Posterior vena cava (tissue), 2 donors: Measurements from ENCODE around the gene SAFB. TPM values are rescaled to one million over a fixed set of nuclear protein-coding genes. Genes with fewer than 3 reads are reported as not detected.

Experiments used
- DNase-seq: peaks from one replicate; pipeline ENCODE4 v3.0.0-alpha.2; 2020; ENCODE audit warnings: low spot score
- intact Hi-C, 2 donors: fragments of 100-400 bp; cut with DNase I; formaldehyde crosslinking; loops; one replicate each; pipeline versions ENCODE4 v1.14.1 to v1.14.2; 2022 to 2023
- long read RNA-seq, 2 donors: library from polyadenylated mRNA; unstranded; transcript quantifications; one replicate each; pipeline ENCODE4 v2.0.0, GENCODE V29; 2020 to 2021
- total RNA-seq, 2 donors: library from RNA; stranded (reverse); fragmentation: NEBNext Ultra II Directional; extraction: Animal tissue kit (Norgen Biotek cat#: 25700); gene quantifications; one replicate each; pipeline ENCODE4 v1.2.1, GENCODE V29; 2021
- donor health status: DM: yes; HTN: yes; CAD: no.
- donor health status: DM: yes; HTN: yes; CAD: no.

The SAFB gene
- total RNA-seq: 10 to 100 TPM; 49.4 to 50.5 TPM
- long read RNA-seq, donor 1, transcript SAFB-205 (21 exons, 2,842 nt): minor isoform, 7 of 27 reads
- long read RNA-seq, donor 1, transcript SAFB-211 (21 exons, 3,014 nt): major isoform, 8 of 27 reads
- long read RNA-seq, donor 1, partial matches to known transcripts: 5 of 27 reads
- long read RNA-seq, donor 1, other reads (novel, unspliced or antisense): 7 of 27 reads
- long read RNA-seq, donor 2, transcript SAFB-211 (21 exons, 3,014 nt): major isoform, 35 of 114 reads
- long read RNA-seq, donor 2, transcript SAFB-201 (21 exons, 3,042 nt): minor isoform, 8 of 114 reads
- long read RNA-seq, donor 2, transcript SAFB-205 (21 exons, 2,842 nt): minor isoform, 15 of 114 reads
- long read RNA-seq, donor 2, partial matches to known transcripts: 34 of 114 reads
- long read RNA-seq, donor 2, other reads (novel, unspliced or antisense): 22 of 114 reads

- peak; percentile 100 for DNase-seq
- intact Hi-C loops: no loop called here
These were observed at the start of gene SAFB, which contains the start of gene SAFB2 for GRCh38 chr19:5622465-5623396. TSS of gene SAFB (plus strand) at chr19:5623083. CDS start at chr19:5623206, 123 bp downstream. TSS of gene SAFB2 (minus strand) at chr19:5622776. CDS start at chr19:5622715, 61 bp downstream.

DNA sequence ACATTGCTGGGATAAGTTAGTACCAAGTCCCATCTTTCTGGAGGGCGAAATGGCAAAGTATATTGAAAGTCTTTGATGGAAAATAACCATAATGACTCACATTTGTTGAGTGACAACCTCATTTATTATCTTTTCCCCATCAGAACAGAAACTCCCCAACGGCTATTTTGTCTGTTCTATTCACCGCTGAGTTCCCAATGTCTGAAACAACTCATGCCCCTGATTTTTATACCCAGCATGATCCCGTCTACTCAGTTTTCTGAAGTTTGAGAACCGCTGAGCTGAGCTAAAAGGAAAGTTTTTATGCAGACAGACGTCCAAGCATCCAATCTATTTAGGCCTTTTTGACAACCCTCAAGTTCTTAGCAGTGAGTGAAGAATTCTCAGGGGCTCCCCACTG, 47.3 kb upstream of the SAFB start:
- intact Hi-C loops: no loop called here
- DNase-seq: no peak

DNA sequence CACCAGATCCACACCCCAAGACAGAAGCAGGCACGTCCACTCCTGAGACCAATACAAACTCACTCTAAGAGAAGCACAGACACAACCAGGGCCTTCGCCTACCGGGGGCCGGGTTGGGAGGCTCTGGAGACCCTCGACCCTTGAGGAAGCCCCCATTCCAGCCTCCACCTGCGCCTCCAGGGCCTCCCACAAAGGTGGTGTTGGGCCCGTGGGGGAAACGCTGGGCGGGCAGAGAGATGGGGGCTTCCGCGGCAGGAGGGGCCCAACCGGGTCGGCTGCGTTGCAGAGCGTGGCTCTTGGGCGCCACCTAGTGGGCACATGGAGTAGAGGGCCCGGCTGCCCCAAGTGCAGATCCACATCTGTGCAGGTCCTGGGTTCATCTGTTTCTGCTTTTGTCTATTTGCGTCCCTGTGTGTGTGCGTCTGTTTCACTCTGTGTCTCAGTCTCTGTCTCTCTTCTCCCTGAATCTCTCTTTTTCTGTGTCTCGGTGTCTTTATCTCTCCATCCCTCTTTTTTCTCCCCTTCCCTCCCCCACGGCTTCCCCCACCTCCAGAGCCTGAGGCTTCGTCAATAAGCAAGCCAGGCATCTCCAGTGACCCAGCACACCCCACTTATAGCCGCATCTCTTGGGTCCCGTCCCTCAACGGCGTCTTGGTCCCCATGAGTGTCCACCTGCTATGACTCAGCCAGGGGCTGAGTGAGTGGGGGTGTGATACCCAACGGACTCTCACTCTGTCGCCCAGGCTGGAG, 44.6 kb upstream of the SAFB start:
- peak; percentile 89 for DNase-seq
- intact Hi-C loops: no loop called here

- intact Hi-C loops: no loop called here
- no peak for DNase-seq
These were observed 43.6 kb upstream of the SAFB start for GRCh38 chr19:5579286-5579685.

- no peak for DNase-seq
These were observed 43.2 kb upstream of the SAFB start for GRCh38 chr19:5579697-5580096.

DNA sequence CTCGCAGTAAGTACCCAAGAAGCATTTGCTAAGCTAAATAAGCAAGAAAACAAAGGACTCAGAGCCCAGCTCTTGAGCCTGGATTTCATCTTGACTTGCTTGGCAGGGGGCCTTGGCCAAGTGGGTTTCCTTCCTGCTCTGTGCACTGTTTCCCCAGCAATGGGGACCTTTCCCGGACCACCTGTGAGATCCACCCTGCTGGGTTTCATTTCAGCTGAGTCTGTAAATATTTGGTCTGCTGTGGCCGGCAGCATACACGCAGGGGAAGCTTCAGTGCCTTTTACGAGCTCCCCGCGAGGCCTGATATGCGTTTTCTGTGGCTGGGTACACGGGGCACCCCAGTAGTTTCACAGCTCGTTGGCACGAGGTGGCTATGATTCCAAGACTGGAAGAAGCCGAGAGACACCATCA, 42.7 kb upstream of the SAFB start:
- DNase-seq: no peak
- intact Hi-C loops: loop anchor here in 1 of 2 donors (10.0 kb wide), 2 partner anchors 435 to 535 kb away; no protein-coding TSS in a partner anchor

More at GRCh38 chr19:5579697-5580096, 43.2 kb upstream of the SAFB start:
- intact Hi-C loops: loop anchor here in 1 of 2 donors (10.0 kb wide), 2 partner anchors 435 to 535 kb away; no protein-coding TSS in a partner anchor

GRCh38 chr19:5585461-5586299, 37.2 kb upstream of the SAFB start:
- intact Hi-C loops: loop anchor here in 1 of 2 donors (10.0 kb wide), 2 partner anchors 441 to 541 kb away; no protein-coding TSS in a partner anchor
- DNase-seq: peak; percentile 83

DNA sequence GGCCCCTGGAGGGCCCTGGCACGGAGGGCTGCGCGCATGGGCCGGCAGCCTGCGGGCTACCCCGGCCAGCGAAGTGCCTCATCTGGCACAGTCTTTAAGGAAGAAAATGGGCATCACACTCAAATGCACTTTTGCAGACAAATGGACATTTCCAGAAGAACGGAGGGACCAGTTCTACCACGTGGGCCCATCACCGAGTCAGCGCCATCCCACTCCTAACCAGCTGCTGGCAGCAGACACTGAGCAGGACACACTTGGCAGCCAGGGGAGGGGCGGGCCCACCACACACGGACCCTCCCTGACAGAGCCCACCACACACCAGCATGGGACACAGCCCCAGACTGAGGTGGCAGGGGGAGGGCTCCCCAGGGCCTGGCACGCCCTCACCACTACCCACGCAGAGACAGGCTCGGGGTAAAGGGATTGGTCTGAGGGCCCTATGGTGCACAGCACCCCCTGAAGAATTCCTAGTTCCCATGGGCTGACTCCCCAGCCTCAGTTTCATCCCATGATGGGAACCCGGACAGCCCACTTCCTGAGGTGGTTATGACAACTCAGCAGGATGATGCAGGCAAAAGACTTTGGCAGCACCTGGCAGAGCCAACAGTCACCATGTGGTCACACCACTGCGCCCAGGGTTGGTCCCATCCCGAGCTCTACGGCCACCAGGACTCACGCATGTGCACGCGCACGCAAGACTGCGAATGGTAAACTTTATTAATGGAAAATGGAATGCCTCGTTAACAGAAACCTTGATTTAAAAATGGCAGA, 36.4 kb upstream of the SAFB start:
- peak; percentile 68 for DNase-seq
- intact Hi-C loops: loop anchor here in 1 of 2 donors (10.0 kb wide), 2 partner anchors 442 to 542 kb away; no protein-coding TSS in a partner anchor

- intact Hi-C loops: loop anchor here in 1 of 2 donors (10.0 kb wide), 2 partner anchors 442 to 542 kb away; no protein-coding TSS in a partner anchor
- peak; percentile 65 for DNase-seq
These were observed 35.8 kb upstream of the SAFB start for GRCh38 chr19:5587071-5587455.

DNA sequence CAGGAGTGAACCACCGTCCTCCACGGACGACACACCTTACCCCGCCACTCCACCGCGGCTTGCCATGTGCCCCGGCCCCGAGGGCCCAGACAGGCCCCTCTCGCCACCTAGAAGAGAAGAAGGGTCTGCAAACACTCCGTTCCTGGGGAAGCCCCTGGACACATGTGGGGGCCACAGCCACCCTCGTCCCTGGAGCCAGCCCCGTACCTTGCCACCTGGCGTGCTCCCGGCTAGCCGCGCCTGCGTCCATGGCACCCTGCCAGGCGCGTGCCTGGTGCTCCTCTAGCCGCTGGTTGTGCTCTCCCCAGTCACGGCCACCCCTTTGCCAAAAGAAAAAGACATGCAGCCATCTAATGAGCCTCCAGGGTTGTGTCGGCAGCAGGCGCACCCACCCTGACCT, 35.2 kb upstream of the SAFB start:
- intact Hi-C loops: loop anchor here in 1 of 2 donors (10.0 kb wide), 2 partner anchors 443 to 543 kb away; no protein-coding TSS in a partner anchor

DNA sequence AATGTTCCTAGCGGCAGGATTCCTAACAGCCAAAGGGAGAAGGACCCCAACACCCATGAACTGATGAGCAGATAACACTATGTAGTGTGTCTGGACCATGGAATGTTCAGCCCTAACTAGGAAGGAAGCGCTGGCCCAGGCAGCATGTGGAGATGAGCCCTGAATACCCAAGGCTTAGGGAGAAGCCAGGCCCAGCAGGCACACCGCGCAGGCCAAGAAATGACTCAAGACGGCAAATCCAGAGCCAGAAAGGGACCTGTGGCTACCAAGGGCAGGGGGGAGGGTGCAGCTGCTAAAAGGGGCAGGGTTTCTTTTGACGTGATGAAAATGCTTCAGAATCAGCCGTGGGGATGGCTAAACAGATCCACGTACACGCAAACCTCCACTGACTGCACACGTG, 34.4 kb upstream of the SAFB start:
- peak; percentile 84 for DNase-seq
- intact Hi-C loops: loop anchor here in 1 of 2 donors (10.0 kb wide), 2 partner anchors 444 to 544 kb away; no protein-coding TSS in a partner anchor

More for the DNA sequence above, 35.2 kb upstream of the SAFB start:
- peak; percentile 78 for DNase-seq

DNA sequence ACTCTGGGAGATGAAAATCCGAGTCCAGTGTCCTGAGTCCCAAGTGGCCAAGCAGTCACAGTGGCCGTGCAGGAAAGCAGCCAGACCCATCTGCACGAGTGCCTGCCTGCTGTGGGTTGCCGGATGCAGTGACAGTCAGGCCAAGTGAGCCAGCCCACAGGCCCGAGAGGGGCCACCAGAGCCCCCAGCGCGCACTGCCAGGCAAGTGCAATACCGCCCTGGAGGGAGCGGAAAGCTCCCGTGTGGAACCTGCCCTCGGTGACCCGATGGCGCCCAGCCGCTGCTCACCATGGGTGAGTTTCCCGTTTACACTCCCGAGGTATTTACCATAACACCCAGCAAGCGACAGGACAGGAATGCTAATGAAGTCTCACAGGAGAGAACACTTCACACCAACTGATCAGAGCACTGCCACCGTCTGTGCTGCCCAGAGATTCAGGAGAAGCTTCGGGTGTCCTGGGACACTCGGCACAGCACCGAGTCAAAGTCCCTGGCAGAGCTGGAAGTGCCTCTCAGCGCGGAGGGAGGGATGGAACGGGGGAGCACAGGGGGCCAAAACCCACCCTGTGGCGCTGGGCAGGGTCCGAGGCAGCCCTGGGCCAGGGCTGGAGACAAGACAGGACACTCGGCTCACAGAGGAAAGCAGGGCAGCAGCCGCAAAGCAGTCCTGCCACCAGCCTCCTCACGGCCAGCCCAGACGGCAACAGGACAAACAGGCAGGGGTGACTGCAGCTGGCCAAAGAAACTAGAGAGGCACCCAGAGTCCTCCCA, 33.8 kb upstream of the SAFB start:
- DNase-seq: peak; percentile 78
- intact Hi-C loops: loop anchor here in 1 of 2 donors (10.0 kb wide), 2 partner anchors 444 to 544 kb away; no protein-coding TSS in a partner anchor

GRCh38 chr19:5590151-5590864, 32.6 kb upstream of the SAFB start:
- intact Hi-C loops: no loop called here
- DNase-seq: peak; percentile 64

- DNase-seq: no peak
- intact Hi-C loops: no loop called here
These were observed 32.1 kb upstream of the SAFB start for GRCh38 chr19:5590865-5591154.

- DNase-seq: peak; percentile 62
- intact Hi-C loops: no loop called here
These were observed 31.4 kb upstream of the SAFB start for GRCh38 chr19:5591476-5591875.
